Peyer's patch (tissue), 4 donors: ENCODE measurements around the gene ZCCHC3. TPM values are rescaled to one million over a fixed set of nuclear protein-coding genes. Genes with fewer than 3 reads are reported as not detected.

ENCODE experiments used
- DNase-seq, 3 donors: peaks; one replicate each; pipeline ENCODE4 v3.0.0-alpha.2; 2017 to 2019
- H3K27ac ChIP-seq, 4 donors: fragments of 200-600 bp; sonication (generic); one replicate each; pipeline ENCODE4 v1.5.1; 2016 to 2019
- H3K27me3 ChIP-seq, 2 donors: fragments of 200-600 bp; sonication (generic); one replicate each; pipeline ENCODE4 v1.5.1; 2019
- H3K36me3 ChIP-seq, 3 donors: fragments of 200-600 bp; sonication (generic); one replicate each; pipeline ENCODE4 v1.5.1; 2016 to 2019
- H3K4me1 ChIP-seq, 4 donors: fragments of 200-600 bp; sonication (generic); one replicate each; pipeline ENCODE4 v1.5.1; 2016 to 2019
- H3K4me3 ChIP-seq, 4 donors: fragments of 200-600 bp; sonication (generic); 1 replicate in 3 of 4; 2 replicates in 1 of 4; pipeline ENCODE4 v1.5.1; 2016 to 2019; ENCODE audit warnings: mild to moderate bottlenecking in 1 of 4
- H3K9me3 ChIP-seq, 4 donors: fragments of 200-600 bp; sonication (generic); one replicate each; pipeline ENCODE4 v1.5.1; 2016 to 2019; ENCODE audit warnings: mild to moderate bottlenecking in 1 of 4
- CTCF ChIP-seq, 6 experiments: fragments of 450-650 bp in 4 of 6; fragments of 200-600 bp in 2 of 6; sonication (generic) in 1 of 6; IDR thresholded peaks; one replicate each; pipeline ENCODE4 v1.5.1; 2017 to 2019; ENCODE audit warnings: antibody characterized with exemption in 6 of 6, mild to moderate bottlenecking in 3 of 6, moderate library complexity in 1 of 6
- POLR2A ChIP-seq, 2 donors: fragments of 450-650 bp; IDR thresholded peaks; one replicate each; pipeline ENCODE4 v1.5.1; 2017; ENCODE audit warnings: antibody characterized with exemption in 2 of 2, mild to moderate bottlenecking in 2 of 2, moderate library complexity in 2 of 2
- total RNA-seq, 4 donors: library from RNA; depleted of rRNA; stranded (reverse); fragments of >200 nt; gene quantifications; one replicate each; pipeline ENCODE4 v1.1.0, GENCODE V29; 2016

Gene ZCCHC3
- total RNA-seq, 4 donors from 2014 or later: 9.6 to 17.3 (median 13.9) TPM

GRCh38 chr20:305745-306144, 8.4 kb downstream of the ZCCHC3 start:
- no peak for TF ChIP-seq POLR2A (IDR thresholded peaks at IDR 0.05)
- no peak for TF ChIP-seq CTCF (IDR thresholded peaks at IDR 0.05)
- no peaks in the 10 kb centered on the region for H3K9me3 ChIP-seq
- no peaks in the 10 kb centered on the region for H3K27me3 ChIP-seq
- H3K4me3 ChIP-seq: no peak overlapping the region
- H3K36me3 ChIP-seq: no peaks in the 10 kb centered on the region
- DNase-seq: no peak
- no peak overlapping the region for H3K27ac ChIP-seq
- H3K4me1 ChIP-seq: peaks cover 0 to 15% (median 0%) of the 10 kb centered on the region in 4 donors

GRCh38 chr20:308427-309038, 11.2 kb downstream of the ZCCHC3 start:
- H3K27me3 ChIP-seq: no peaks in the 10 kb centered on the region
- no peak overlapping the region for H3K27ac ChIP-seq
- no peak for DNase-seq
- H3K4me3 ChIP-seq: no peak overlapping the region
- peaks cover 0 to 6% (median 0%) of the 10 kb centered on the region in 4 donors for H3K4me1 ChIP-seq
- H3K9me3 ChIP-seq: no peaks in the 10 kb centered on the region
- H3K36me3 ChIP-seq: no peaks in the 10 kb centered on the region
- TF ChIP-seq CTCF (IDR thresholded peaks at IDR 0.05) (no peak), POLR2A (IDR thresholded peaks at IDR 0.05) (no peak)

GRCh38 chr20:309306-309840, 12.0 kb downstream of the ZCCHC3 start:
- H3K27ac ChIP-seq: peak overlapping the region; percentile 43 to 86 (median 68)
- DNase-seq: no peak
- TF ChIP-seq CTCF (IDR thresholded peaks at IDR 0.05): no peak
- no peak for TF ChIP-seq POLR2A (IDR thresholded peaks at IDR 0.05)
- no peaks in the 10 kb centered on the region for H3K9me3 ChIP-seq
- H3K4me1 ChIP-seq: peaks cover 0 to 6% (median 0%) of the 10 kb centered on the region in 4 donors
- no peaks in the 10 kb centered on the region for H3K27me3 ChIP-seq
- no peaks in the 10 kb centered on the region for H3K36me3 ChIP-seq
- H3K4me3 ChIP-seq: peak overlapping the region in 3 of 4 donors; percentile 28 to 47 (median 40)

- no peak for TF ChIP-seq POLR2A (IDR thresholded peaks at IDR 0.05)
- no peak for TF ChIP-seq CTCF (IDR thresholded peaks at IDR 0.05)
- peak overlapping the region; percentile 28 to 47 (median 38) for H3K4me3 ChIP-seq
- H3K36me3 ChIP-seq: no peaks in the 10 kb centered on the region
- H3K27me3 ChIP-seq: no peaks in the 10 kb centered on the region
- peak; percentile 83 to 95 (median 92) for DNase-seq
- H3K27ac ChIP-seq: peak overlapping the region; percentile 43 to 86 (median 68)
- H3K4me1 ChIP-seq: peaks cover 0 to 6% (median 0%) of the 10 kb centered on the region in 4 donors
- H3K9me3 ChIP-seq: no peaks in the 10 kb centered on the region
Measured at GRCh38 chr20:309841-310644, 12.7 kb downstream of the ZCCHC3 start.

GRCh38 chr20:310645-311044, 13.3 kb downstream of the ZCCHC3 start:
- Histone ChIP-seq H3K9me3 (no peaks in the 10 kb centered on the region), H3K27ac (peak overlapping the region in 1 of 4 donors; percentile 86), H3K36me3 (no peaks in the 10 kb centered on the region), H3K4me1 (peaks cover 0 to 6% (median 0%) of the 10 kb centered on the region in 4 donors), H3K4me3 (peak overlapping the region in 3 of 4 donors; percentile 28 to 47 (median 37)), H3K27me3 (no peaks in the 10 kb centered on the region)
- DNase-seq: no peak
- TF ChIP-seq CTCF (IDR thresholded peaks at IDR 0.05) (no peak), POLR2A (IDR thresholded peaks at IDR 0.05) (no peak)
